Measurements from ENCODE around the gene NDRG3.

- no peak for TF ChIP-seq EZH2 (IDR thresholded peaks at IDR 0.05; ENCODE audit: borderline replicate concordance, insufficient read depth, low read length, poor library complexity, severe bottlenecking)
- TF ChIP-seq CTCF (IDR thresholded peaks at IDR 0.05; ENCODE audit: poor library complexity, severe bottlenecking), result no peak
- no peak for TF ChIP-seq POLR2AphosphoS5 (IDR thresholded peaks at IDR 0.05)
Observed at GRCh38 chr20:36613974-36614373, 131.9 kb downstream of the NDRG3 start.
